H9 (cell line): Measurements from ENCODE around the gene PLAU. TPM values are rescaled to one million over a fixed set of nuclear protein-coding genes. Genes with fewer than 3 reads are reported as not detected.

Experiments
- DNase-seq: peaks from one replicate; pipeline ENCODE4 v3.0.0-alpha.2; 2017
- H2AFZ ChIP-seq: one replicate; pipeline ENCODE4 v1.6.1; 2013; ENCODE audit warnings: mild to moderate bottlenecking, low read length, control low read depth, moderate library complexity
- H2AK5ac ChIP-seq: 2 replicates; pipeline ENCODE4 v1.6.1; 2013; ENCODE audit warnings: low read length, control low read depth, mixed read lengths; ENCODE audit not compliant: insufficient read length
- H2BK120ac ChIP-seq: one replicate; pipeline ENCODE4 v1.6.1; 2013; ENCODE audit warnings: low read depth, mild to moderate bottlenecking, low read length, control low read depth, inconsistent platforms; ENCODE audit not compliant: poor library complexity, severe bottlenecking
- H2BK12ac ChIP-seq: 2 replicates; pipeline ENCODE4 v1.6.1; 2013; ENCODE audit warnings: low read length, control low read depth, mixed read lengths, low read depth; ENCODE audit not compliant: insufficient read length
- H2BK15ac ChIP-seq: 2 replicates; pipeline ENCODE4 v1.6.1; 2013; ENCODE audit warnings: low read depth, low read length, control low read depth
- H2BK20ac ChIP-seq: one replicate; pipeline ENCODE4 v1.6.1; 2013; ENCODE audit warnings: low read depth, mild to moderate bottlenecking, low read length, control low read depth, inconsistent platforms; ENCODE audit not compliant: poor library complexity, severe bottlenecking
- H2BK5ac ChIP-seq: 2 replicates; pipeline ENCODE4 v1.6.1; 2013; ENCODE audit warnings: low read length, control low read depth, mixed read lengths; ENCODE audit not compliant: insufficient read length
- H3K14ac ChIP-seq: 2 replicates; pipeline ENCODE4 v1.6.1; 2013; ENCODE audit warnings: low read length, control low read depth; ENCODE audit not compliant: insufficient read depth
- H3K18ac ChIP-seq: 2 replicates; pipeline ENCODE4 v1.6.1; 2013; ENCODE audit warnings: low read depth, mild to moderate bottlenecking, mixed read lengths, low read length, control low read depth; ENCODE audit not compliant: insufficient read length
- H3K23ac ChIP-seq: 2 replicates; pipeline ENCODE4 v1.6.1; 2013; ENCODE audit warnings: low read length, control low read depth, mixed read lengths, low read depth; ENCODE audit not compliant: insufficient read length
- H3K23me2 ChIP-seq: 2 replicates; pipeline ENCODE4 v1.6.1; 2013; ENCODE audit warnings: low read depth, mild to moderate bottlenecking, mixed read lengths, low read length, control low read depth; ENCODE audit not compliant: insufficient read length, poor library complexity, severe bottlenecking
- H3K27ac ChIP-seq: 2 replicates; pipeline ENCODE4 v1.5.1; 2013; ENCODE audit warnings: low read length, control low read depth, mixed read lengths, low read depth; ENCODE audit not compliant: insufficient read length
- H3K27me3 ChIP-seq: 2 replicates; pipeline ENCODE4 v1.6.1; 2013; ENCODE audit warnings: low read length, control low read depth, inconsistent platforms; ENCODE audit not compliant: insufficient read depth
- H3K4ac ChIP-seq: 2 replicates; pipeline ENCODE4 v1.6.1; 2013; ENCODE audit warnings: low read depth, mild to moderate bottlenecking, control low read depth, inconsistent platforms, low read length, moderate library complexity
- H3K4me1 ChIP-seq: 2 replicates; pipeline ENCODE4 v1.6.1; 2013; ENCODE audit warnings: low read length, control low read depth, inconsistent platforms; ENCODE audit not compliant: insufficient read depth
- H3K4me2 ChIP-seq: 2 replicates; pipeline ENCODE4 v1.6.1; 2013; ENCODE audit warnings: low read length, control low read depth, mixed read lengths; ENCODE audit not compliant: insufficient read length, insufficient read depth
- H3K56ac ChIP-seq: 2 replicates; pipeline ENCODE4 v1.6.1; 2013; ENCODE audit warnings: low read depth, mild to moderate bottlenecking, mixed read lengths, low read length, control low read depth; ENCODE audit not compliant: insufficient read length
- H3K79me1 ChIP-seq: 2 replicates; pipeline ENCODE4 v1.6.1; 2013; ENCODE audit warnings: low read depth, mild to moderate bottlenecking, moderate library complexity, low read length, control low read depth, inconsistent platforms; ENCODE audit not compliant: insufficient read depth, poor library complexity, severe bottlenecking
- H3K79me2 ChIP-seq: 2 replicates; pipeline ENCODE4 v1.6.1; 2013; ENCODE audit warnings: low read length, control low read depth, inconsistent platforms; ENCODE audit not compliant: insufficient read depth
- H3K9ac ChIP-seq: 2 replicates; pipeline ENCODE4 v1.6.1; 2013; ENCODE audit warnings: low read length, control low read depth, mixed read lengths; ENCODE audit not compliant: insufficient read length; ENCODE audit errors: extremely low read depth
- H3K9me3 ChIP-seq: one replicate; pipeline ENCODE4 v1.6.1; 2013; ENCODE audit warnings: low read depth, low read length, inconsistent platforms; ENCODE audit not compliant: control insufficient read depth
- H3T11ph ChIP-seq: one replicate; pipeline ENCODE4 v1.6.1; 2013; ENCODE audit warnings: mild to moderate bottlenecking, low read length, control low read depth, inconsistent platforms
- H4K20me1 ChIP-seq: one replicate; pipeline ENCODE4 v1.6.1; 2013; ENCODE audit not compliant: control insufficient read depth, insufficient read length, insufficient read depth
- H4K5ac ChIP-seq: 2 replicates; pipeline ENCODE4 v1.6.1; 2013; ENCODE audit warnings: low read depth, mild to moderate bottlenecking, mixed read lengths, low read length, control low read depth; ENCODE audit not compliant: insufficient read length
- H4K8ac ChIP-seq: replicated peaks from 2 replicates; pipeline ENCODE4 v1.6.1; 2013; ENCODE audit warnings: low read length, control low read depth, mixed read lengths, low read depth; ENCODE audit not compliant: insufficient read length
- H4K91ac ChIP-seq: 2 replicates; pipeline ENCODE4 v1.6.1; 2013; ENCODE audit warnings: low read depth, mild to moderate bottlenecking, moderate library complexity, mixed read lengths, low read length, control low read depth; ENCODE audit not compliant: insufficient read length
- H3K27ac Mint-ChIP-seq, 3 experiments: 2 replicates in 2 of 3; 3 replicates in 1 of 3; pipeline ENCODE4 v1.8.0; 2020 to 2021; ENCODE audit warnings: mixed read lengths in 3 of 3, mild to moderate bottlenecking in 1 of 3, moderate library complexity in 1 of 3
- H3K27me3 Mint-ChIP-seq: 2 replicates; pipeline ENCODE4 v1.8.0; 2021; ENCODE audit warnings: low read depth, mild to moderate bottlenecking, moderate library complexity, mixed read lengths
- H3K36me3 Mint-ChIP-seq, 3 experiments: 2 replicates in 2 of 3; 3 replicates in 1 of 3; pipeline ENCODE4 v1.8.0; 2020 to 2021; ENCODE audit warnings: low read depth in 3 of 3, mixed read lengths in 3 of 3; ENCODE audit not compliant: insufficient read depth in 1 of 3
- H3K4me1 Mint-ChIP-seq, 2 experiments: 2 replicates each; pipeline ENCODE4 v1.8.0; 2020; ENCODE audit warnings: mixed read lengths in 2 of 2
- H3K4me3 Mint-ChIP-seq, 2 experiments: 2 replicates in 1 of 2; 3 replicates in 1 of 2; pipeline ENCODE4 v1.8.0; 2020 to 2021; ENCODE audit warnings: mild to moderate bottlenecking in 2 of 2, mixed read lengths in 2 of 2, moderate library complexity in 1 of 2
- H3K9me3 Mint-ChIP-seq, 2 experiments: 2 replicates in 1 of 2; 3 replicates in 1 of 2; pipeline ENCODE4 v1.8.0; 2020; ENCODE audit warnings: mild to moderate bottlenecking in 2 of 2, mixed read lengths in 2 of 2, moderate library complexity in 1 of 2
- CTCF ChIP-seq: fragments of 200-600 bp; sonication (generic); conservative IDR thresholded peaks from 3 replicates; pipeline ENCODE4 v1.8.0; 2021; ENCODE audit warnings: antibody characterized with exemption, mild to moderate bottlenecking
- total RNA-seq: library from RNA; stranded (reverse); gene quantifications from 2 replicates; pipeline ENCODE4 v1.2.1, GENCODE V29; 2021

The PLAU gene
- total RNA-seq, 1 experiment from 2014 or later = 15.0 TPM

- no peak for TF ChIP-seq CTCF
- Mint-ChIP-seq H3K4me1 (peaks cover 27 to 30% of the 10 kb centered on the region in 2 experiments), H3K4me3 (no peak overlapping the region), H3K27ac (no peak overlapping the region), H3K9me3 (no peaks in the 10 kb centered on the region), H3K36me3 (peaks cover 8 to 16% (median 11%) of the 10 kb centered on the region in 3 experiments), H3K27me3 (peaks cover 13% of the 10 kb centered on the region)
- H3K18ac ChIP-seq = no peak overlapping the region
- no peak overlapping the region for H2BK5ac ChIP-seq
- DNase-seq = no peak
- no peak overlapping the region for H2AK5ac ChIP-seq
- peaks cover 3% of the 10 kb centered on the region for H3K23me2 ChIP-seq
- H2BK12ac ChIP-seq = no peak overlapping the region
- no peak overlapping the region for H4K5ac ChIP-seq
- H3K27ac ChIP-seq = no peak overlapping the region
- H3T11ph ChIP-seq = no peak overlapping the region
- no peaks in the 10 kb centered on the region for H3K9me3 ChIP-seq
- no peak overlapping the region for H4K91ac ChIP-seq
- H3K14ac ChIP-seq = no peak overlapping the region
- H3K9ac ChIP-seq = no peak overlapping the region
- H2BK20ac ChIP-seq = no peak overlapping the region
- no peak overlapping the region for H3K4ac ChIP-seq
- no peak overlapping the region for H3K56ac ChIP-seq
- H3K4me1 ChIP-seq = peaks cover 2% of the 10 kb centered on the region; the same call in 1 of the 2 replicates
- no peak overlapping the region for H2BK15ac ChIP-seq
- no peak overlapping the region for H4K8ac ChIP-seq
- no peak overlapping the region for H2BK120ac ChIP-seq
- H3K23ac ChIP-seq = no peak overlapping the region
- H3K79me1 ChIP-seq = no peaks in the 10 kb centered on the region
- H3K79me2 ChIP-seq = no peaks in the 10 kb centered on the region; the same call in 1 of the 2 replicates
- no peak overlapping the region for H3K4me2 ChIP-seq
- no peaks in the 10 kb centered on the region for H3K27me3 ChIP-seq
- no peaks in the 10 kb centered on the region for H4K20me1 ChIP-seq
- no peak overlapping the region for H2AFZ ChIP-seq
Observed at GRCh38 chr10:73876566-73876965, 34.4 kb upstream of the PLAU start.
